ENCODE results near the gene IGFBP5. TPM values are rescaled to one million over a fixed set of nuclear protein-coding genes. Genes with fewer than 3 reads are reported as not detected.

Gene IGFBP5
- total RNA-seq, 4 donors from 2014 or later = 146 to 263 (median 190) TPM

DNA sequence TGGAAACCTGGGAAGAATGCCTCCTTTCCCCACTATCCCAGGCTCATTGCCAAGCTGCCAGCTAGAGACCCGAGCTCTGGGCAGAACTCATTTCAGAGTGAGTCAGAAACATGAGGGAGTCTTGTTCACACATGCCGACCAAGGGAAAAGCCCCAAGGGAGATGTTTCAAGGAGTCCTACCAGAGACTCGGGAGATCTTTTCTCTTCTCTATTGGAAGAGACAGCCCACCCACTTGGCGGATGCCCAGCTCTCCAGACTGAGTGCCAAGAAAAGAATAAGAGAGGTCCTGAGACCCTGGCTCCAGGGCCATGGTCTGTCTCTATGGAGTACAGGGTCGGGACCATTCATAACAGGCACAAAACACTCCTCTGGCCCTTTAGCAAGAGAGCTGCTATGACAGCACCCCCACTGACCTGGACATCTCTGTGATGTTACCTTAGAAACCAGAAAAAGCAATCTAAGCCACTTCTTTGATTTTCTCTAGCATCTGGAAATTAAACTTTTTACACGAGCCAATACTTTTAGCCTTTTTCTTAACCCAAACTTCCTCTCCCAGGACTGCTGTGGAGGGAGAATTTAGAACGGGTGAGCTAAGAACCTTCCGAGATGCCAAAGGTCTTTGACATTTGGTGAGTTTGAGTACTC is 18.5 kb upstream of the IGFBP5 start:
- Histone ChIP-seq H3K27ac (peak overlapping the region; percentile 0 to 29 (median 21)), H3K27me3 (no peaks in the 10 kb centered on the region), H3K36me3 (no peaks in the 10 kb centered on the region), H3K9me3 (peaks cover 0 to 5% of the 10 kb centered on the region in 2 donors), H3K4me1 (peaks cover 0 to 41% (median 6%) of the 10 kb centered on the region in 4 donors), H3K4me3 (no peak overlapping the region)
- DNase-seq = no peak
- in situ Hi-C loops (cut with MboI; ENCODE audit: low pct_ligation_motif_present in 1 of 4, low pct_unique_long_range_greater_than_20kb in 1 of 4, low sequenced_read_pairs in 3 of 4) = loop anchor here in 1 of 4 donors (25.0 kb wide), 1 partner anchor 423 kb away; no protein-coding TSS in a partner anchor
- 61 to 64% methylated on average over 4 to 8 of the region's 8 CpGs for WGBS, 2 donors (ENCODE audit: low coverage in 1 of 2)
- TF ChIP-seq POLR2A (IDR thresholded peaks at IDR 0.05) (no peak), EP300 (IDR thresholded peaks at IDR 0.05; ENCODE audit: low read depth) (no peak), POLR2AphosphoS5 (IDR thresholded peaks at IDR 0.05) (no peak)
- TF ChIP-seq, protein P1, sequence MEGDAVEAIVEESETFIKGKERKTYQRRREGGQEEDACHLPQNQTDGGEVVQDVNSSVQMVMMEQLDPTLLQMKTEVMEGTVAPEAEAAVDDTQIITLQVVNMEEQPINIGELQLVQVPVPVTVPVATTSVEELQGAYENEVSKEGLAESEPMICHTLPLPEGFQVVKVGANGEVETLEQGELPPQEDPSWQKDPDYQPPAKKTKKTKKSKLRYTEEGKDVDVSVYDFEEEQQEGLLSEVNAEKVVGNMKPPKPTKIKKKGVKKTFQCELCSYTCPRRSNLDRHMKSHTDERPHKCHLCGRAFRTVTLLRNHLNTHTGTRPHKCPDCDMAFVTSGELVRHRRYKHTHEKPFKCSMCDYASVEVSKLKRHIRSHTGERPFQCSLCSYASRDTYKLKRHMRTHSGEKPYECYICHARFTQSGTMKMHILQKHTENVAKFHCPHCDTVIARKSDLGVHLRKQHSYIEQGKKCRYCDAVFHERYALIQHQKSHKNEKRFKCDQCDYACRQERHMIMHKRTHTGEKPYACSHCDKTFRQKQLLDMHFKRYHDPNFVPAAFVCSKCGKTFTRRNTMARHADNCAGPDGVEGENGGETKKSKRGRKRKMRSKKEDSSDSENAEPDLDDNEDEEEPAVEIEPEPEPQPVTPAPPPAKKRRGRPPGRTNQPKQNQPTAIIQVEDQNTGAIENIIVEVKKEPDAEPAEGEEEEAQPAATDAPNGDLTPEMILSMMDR (IDR thresholded peaks at IDR 0.05) = no peak
- intact Hi-C loops (cut with DNase I; ENCODE audit: low total_unique reads) = no loop called here

DNA sequence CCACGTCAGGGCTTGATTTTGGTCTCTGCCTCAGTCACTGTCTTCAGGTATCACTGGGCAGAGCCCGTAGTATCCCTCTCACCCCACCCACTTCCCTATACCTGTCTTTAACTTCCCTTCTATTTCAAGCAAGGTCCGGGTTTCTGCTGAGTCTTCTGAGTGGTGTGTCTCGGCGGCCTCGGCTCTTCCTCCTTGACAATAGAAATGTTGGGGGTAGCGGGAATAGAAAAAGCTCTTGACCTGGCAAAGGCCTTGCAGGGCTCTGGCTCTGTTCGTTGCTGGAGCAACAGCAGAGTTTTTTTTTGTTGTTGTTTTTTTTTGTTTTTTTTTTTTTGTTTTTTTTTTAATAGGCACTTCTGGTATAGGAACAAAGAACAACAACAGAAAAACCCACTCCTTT is 16.0 kb upstream of the IGFBP5 start:
- H3K4me1 ChIP-seq = peaks cover 0 to 33% (median 6%) of the 10 kb centered on the region in 4 donors
- no peaks in the 10 kb centered on the region for H3K36me3 ChIP-seq
- intact Hi-C loops (cut with DNase I; ENCODE audit: low total_unique reads) = no loop called here
- DNase-seq = no peak
- in situ Hi-C loops (cut with MboI; ENCODE audit: low pct_ligation_motif_present in 1 of 4, low pct_unique_long_range_greater_than_20kb in 1 of 4, low sequenced_read_pairs in 3 of 4) = loop anchor here in 1 of 4 donors (25.0 kb wide), 1 partner anchor 426 kb away; no protein-coding TSS in a partner anchor
- H3K27me3 ChIP-seq = no peaks in the 10 kb centered on the region
- no peak overlapping the region for H3K4me3 ChIP-seq
- H3K9me3 ChIP-seq = peaks cover 0 to 5% of the 10 kb centered on the region in 2 donors
- no peak for TF ChIP-seq EP300 (IDR thresholded peaks at IDR 0.05; ENCODE audit: low read depth)
- TF ChIP-seq POLR2A (IDR thresholded peaks at IDR 0.05) = no peak
- 57 to 67% methylated on average over 7 to 8 of the region's 8 CpGs for WGBS, 2 donors (ENCODE audit: low coverage in 1 of 2)
- peak overlapping the region; percentile 59 to 89 (median 76) for H3K27ac ChIP-seq

DNA sequence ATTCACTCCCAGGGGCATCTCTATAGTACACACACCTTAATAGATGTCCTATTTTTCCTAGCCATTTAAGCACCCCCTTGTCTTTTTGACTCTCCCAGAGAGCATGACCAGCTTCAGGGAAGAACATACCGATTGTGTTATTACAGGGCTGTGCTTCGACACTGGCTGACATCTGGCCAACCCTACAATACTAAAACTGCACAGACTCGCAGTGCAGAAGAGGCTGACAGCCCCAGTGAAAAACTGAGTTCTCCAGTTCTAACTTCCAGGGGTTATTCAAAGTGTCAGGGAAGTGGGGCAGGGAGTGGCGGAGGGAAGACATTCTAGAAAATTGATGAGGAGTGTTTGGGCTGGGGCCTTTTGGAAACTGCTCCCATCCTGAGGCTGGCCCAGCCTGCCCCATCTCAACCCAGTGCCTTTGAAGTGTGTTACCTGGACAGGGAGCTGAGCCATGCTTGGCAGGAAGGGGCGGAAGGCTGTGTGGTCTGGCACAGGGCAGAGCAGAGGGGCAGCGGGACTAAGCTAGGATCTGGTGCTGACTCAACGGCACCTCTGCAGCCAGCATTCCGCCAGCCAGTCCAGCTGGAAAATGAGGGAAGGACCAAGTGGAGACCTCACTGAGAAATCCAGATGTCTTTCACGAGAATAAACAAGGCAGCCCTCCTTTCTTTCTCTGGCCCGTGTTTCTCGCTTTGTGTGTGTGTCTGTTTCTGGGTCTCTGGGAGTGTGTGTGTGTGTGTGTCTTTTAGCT is 15.4 kb upstream of the IGFBP5 start:
- H3K9me3 ChIP-seq = peaks cover 0 to 5% of the 10 kb centered on the region in 2 donors

DNA sequence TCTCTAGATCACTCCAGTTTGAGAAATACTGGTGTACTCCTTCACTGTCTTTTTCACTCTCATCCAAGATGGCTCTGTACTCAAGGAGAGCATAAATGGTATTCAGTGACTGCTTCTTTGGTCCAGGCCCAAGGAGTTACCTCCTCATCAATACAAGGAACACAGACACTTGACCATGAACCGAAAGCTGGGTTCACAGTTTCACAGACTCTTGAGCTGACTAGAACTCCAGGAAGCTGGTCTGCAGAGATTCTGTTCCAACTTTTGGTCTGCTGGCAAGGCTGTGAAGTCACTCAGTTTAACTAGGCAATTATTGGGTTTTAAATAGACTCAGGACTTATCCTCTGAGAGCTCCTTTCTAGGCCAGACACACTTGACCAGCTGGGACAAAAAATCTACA is 7.4 kb upstream of the IGFBP5 start:
- no peak for DNase-seq
- peak overlapping the region in 1 of 4 donors; percentile 29 for H3K27ac ChIP-seq
- H3K9me3 ChIP-seq = no peaks in the 10 kb centered on the region
- peaks cover 25% of the 10 kb centered on the region for H3K27me3 ChIP-seq
- peaks cover 0 to 20% (median 5%) of the 10 kb centered on the region in 4 donors for H3K4me1 ChIP-seq
- H3K36me3 ChIP-seq = no peaks in the 10 kb centered on the region
- TF ChIP-seq POLR2A (IDR thresholded peaks at IDR 0.05) = no peak
- TF ChIP-seq, protein P1 (IDR thresholded peaks at IDR 0.05) = no peak
- no peak for TF ChIP-seq POLR2AphosphoS5 (IDR thresholded peaks at IDR 0.05)
- no peak for TF ChIP-seq EP300 (IDR thresholded peaks at IDR 0.05; ENCODE audit: low read depth)
- in situ Hi-C loops (cut with MboI; ENCODE audit: low pct_ligation_motif_present in 1 of 4, low pct_unique_long_range_greater_than_20kb in 1 of 4, low sequenced_read_pairs in 3 of 4) (loop anchor here in 1 of 4 donors (25.0 kb wide), 1 partner anchor 435 kb away; no protein-coding TSS in a partner anchor), intact Hi-C loops (cut with DNase I; ENCODE audit: low total_unique reads) (no loop called here)
- WGBS, 2 donors (ENCODE audit: low coverage in 1 of 2) = 65% methylated on average over 1 of the region's 1 CpG; no CpG with 5 or more reads in 1 of the 2 donors
- H3K4me3 ChIP-seq = no peak overlapping the region

More for the DNA sequence above, 15.4 kb upstream of the IGFBP5 start:
- DNase-seq = no peak
- in situ Hi-C loops (cut with MboI; ENCODE audit: low pct_ligation_motif_present in 1 of 4, low pct_unique_long_range_greater_than_20kb in 1 of 4, low sequenced_read_pairs in 3 of 4) (loop anchor here in 1 of 4 donors (25.0 kb wide), 1 partner anchor 427 kb away; no protein-coding TSS in a partner anchor), intact Hi-C loops (cut with DNase I; ENCODE audit: low total_unique reads) (no loop called here)
- no peak overlapping the region for H3K4me3 ChIP-seq
- H3K27me3 ChIP-seq = no peaks in the 10 kb centered on the region
- peaks cover 0 to 31% (median 6%) of the 10 kb centered on the region in 4 donors for H3K4me1 ChIP-seq
- TF ChIP-seq POLR2AphosphoS5 (IDR thresholded peaks at IDR 0.05) (peak in 1 of 3 donors; percentile 11), EP300 (IDR thresholded peaks at IDR 0.05; ENCODE audit: low read depth) (no peak), POLR2A (IDR thresholded peaks at IDR 0.05) (no peak)
- TF ChIP-seq, protein P1 (IDR thresholded peaks at IDR 0.05) = no peak
- no peaks in the 10 kb centered on the region for H3K36me3 ChIP-seq
- peak overlapping the region; percentile 59 to 89 (median 76) for H3K27ac ChIP-seq
- 68% methylated on average over 11 of the region's 11 CpGs; no CpG with 5 or more reads in 1 of the 2 donors for WGBS, 2 donors (ENCODE audit: low coverage in 1 of 2)

Data from transverse colon (tissue), 4 donors.